ENCODE data around the gene USH1C. TPM values are rescaled to one million over a fixed set of nuclear protein-coding genes. Genes with fewer than 3 reads are reported as not detected.
A peak's percentile ranks its signal among the peaks of the same experiment; 100 is the strongest.

Gene USH1C
- polyA plus RNA-seq, 3 donors = not detected

DNA sequence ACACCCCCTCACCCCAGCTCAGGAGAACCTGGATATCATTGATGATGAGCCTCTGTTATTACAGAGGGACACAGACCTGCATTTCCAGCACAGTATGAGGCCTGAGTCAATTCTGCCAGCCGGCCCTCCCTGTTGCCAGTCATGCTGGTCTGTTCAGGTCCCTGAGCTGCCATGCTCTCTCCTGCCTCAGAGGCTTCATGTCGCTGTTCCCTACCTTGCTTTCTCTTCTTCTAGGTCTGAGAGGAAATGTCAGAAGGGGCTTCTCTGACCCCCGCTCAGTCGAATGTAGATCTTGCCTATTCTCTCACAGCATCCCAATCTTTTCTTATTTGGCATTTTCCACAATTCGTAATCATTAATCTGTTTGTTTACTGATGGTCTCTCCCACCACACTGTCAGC, 45.7 kb downstream of the USH1C start:
- Histone ChIP-seq H3K27ac (ENCODE audit: low read depth in 1 of 2, low read length in 2 of 2) (no peak overlapping the region), H3K4me3 (replicated peaks in 1 of 3; ENCODE audit: low read depth in 2 of 3, low read length in 3 of 3) (no peak overlapping the region), H3K4me1 (ENCODE audit: control insufficient read depth in 1 of 2, insufficient read depth in 2 of 2, low read length in 2 of 2) (no peaks in the 10 kb centered on the region), H3K4me2 (replicated peaks; ENCODE audit: extremely low read depth, low read length, poor library complexity, severe bottlenecking) (no peak overlapping the region), H3K27me3 (ENCODE audit: control insufficient read depth in 2 of 2, insufficient read depth in 2 of 2, low read length in 2 of 2) (no peaks in the 10 kb centered on the region), H3K79me2 (ENCODE audit: insufficient read depth, low read length) (no peaks in the 10 kb centered on the region), H4K20me1 (ENCODE audit: insufficient read depth, low read length) (no peaks in the 10 kb centered on the region), H3K9ac (ENCODE audit: insufficient read depth, low read length, poor library complexity, severe bottlenecking) (no peak overlapping the region), H2AFZ (ENCODE audit: insufficient read depth, low read depth, low read length, poor library complexity, severe bottlenecking) (no peak overlapping the region), H3K36me3 (replicated peaks in 1 of 2; ENCODE audit: control insufficient read depth in 1 of 2, insufficient read depth in 2 of 2, low read length in 2 of 2) (no peaks in the 10 kb centered on the region), H3K9me3 (replicated peaks in 1 of 2; ENCODE audit: control insufficient read depth in 1 of 2, insufficient read depth in 1 of 2, low read length in 2 of 2) (no peaks in the 10 kb centered on the region)
- H3K9me3 Mint-ChIP-seq = no peaks in the 10 kb centered on the region
- no peak for DNase-seq
- H3K4me3 Mint-ChIP-seq = no peak overlapping the region
- peaks cover 2 to 7% (median 5%) of the 10 kb centered on the region in 3 donors for H3K27me3 Mint-ChIP-seq (ENCODE audit: low read depth in 3 of 3)
- H3K27ac Mint-ChIP-seq = no peak overlapping the region
- peaks cover 2% of the 10 kb centered on the region for H3K4me1 Mint-ChIP-seq
- TF ChIP-seq, protein P1, sequence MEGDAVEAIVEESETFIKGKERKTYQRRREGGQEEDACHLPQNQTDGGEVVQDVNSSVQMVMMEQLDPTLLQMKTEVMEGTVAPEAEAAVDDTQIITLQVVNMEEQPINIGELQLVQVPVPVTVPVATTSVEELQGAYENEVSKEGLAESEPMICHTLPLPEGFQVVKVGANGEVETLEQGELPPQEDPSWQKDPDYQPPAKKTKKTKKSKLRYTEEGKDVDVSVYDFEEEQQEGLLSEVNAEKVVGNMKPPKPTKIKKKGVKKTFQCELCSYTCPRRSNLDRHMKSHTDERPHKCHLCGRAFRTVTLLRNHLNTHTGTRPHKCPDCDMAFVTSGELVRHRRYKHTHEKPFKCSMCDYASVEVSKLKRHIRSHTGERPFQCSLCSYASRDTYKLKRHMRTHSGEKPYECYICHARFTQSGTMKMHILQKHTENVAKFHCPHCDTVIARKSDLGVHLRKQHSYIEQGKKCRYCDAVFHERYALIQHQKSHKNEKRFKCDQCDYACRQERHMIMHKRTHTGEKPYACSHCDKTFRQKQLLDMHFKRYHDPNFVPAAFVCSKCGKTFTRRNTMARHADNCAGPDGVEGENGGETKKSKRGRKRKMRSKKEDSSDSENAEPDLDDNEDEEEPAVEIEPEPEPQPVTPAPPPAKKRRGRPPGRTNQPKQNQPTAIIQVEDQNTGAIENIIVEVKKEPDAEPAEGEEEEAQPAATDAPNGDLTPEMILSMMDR (IDR thresholded peaks at IDR 0.05) = peak; percentile 11
- 72% methylated on average over 2 of the region's 5 CpGs for WGBS (ENCODE audit: insufficient coverage)
- intact Hi-C loops (cut with micrococcal nuclease) = no loop called here
- no peaks in the 10 kb centered on the region for H3K36me3 Mint-ChIP-seq

- TF ChIP-seq, protein P1 (IDR thresholded peaks at IDR 0.05) = no peak
- H3K4me1 ChIP-seq (ENCODE audit: control insufficient read depth in 1 of 2, insufficient read depth in 2 of 2, low read length in 2 of 2) = no peaks in the 10 kb centered on the region
- intact Hi-C loops (cut with micrococcal nuclease) = no loop called here
- Mint-ChIP-seq H3K27ac (no peak overlapping the region), H3K4me1 (peaks cover 2% of the 10 kb centered on the region), H3K9me3 (no peaks in the 10 kb centered on the region), H3K36me3 (no peaks in the 10 kb centered on the region), H3K27me3 (ENCODE audit: low read depth in 3 of 3) (peaks cover 2 to 5% (median 5%) of the 10 kb centered on the region in 3 donors), H3K4me3 (no peak overlapping the region)
- no peak overlapping the region for H3K27ac ChIP-seq (ENCODE audit: low read depth in 1 of 2, low read length in 2 of 2)
- 0% methylated on average over 3 of the region's 4 CpGs for WGBS (ENCODE audit: insufficient coverage)
- H3K9ac ChIP-seq (ENCODE audit: insufficient read depth, low read length, poor library complexity, severe bottlenecking) = no peak overlapping the region
- H3K4me2 ChIP-seq (replicated peaks; ENCODE audit: extremely low read depth, low read length, poor library complexity, severe bottlenecking) = no peak overlapping the region
- H3K36me3 ChIP-seq (replicated peaks in 1 of 2; ENCODE audit: control insufficient read depth in 1 of 2, insufficient read depth in 2 of 2, low read length in 2 of 2) = no peaks in the 10 kb centered on the region
- H3K27me3 ChIP-seq (ENCODE audit: control insufficient read depth in 2 of 2, insufficient read depth in 2 of 2, low read length in 2 of 2) = no peaks in the 10 kb centered on the region
- H4K20me1 ChIP-seq (ENCODE audit: insufficient read depth, low read length) = no peaks in the 10 kb centered on the region
- H3K4me3 ChIP-seq (replicated peaks in 1 of 3; ENCODE audit: low read depth in 2 of 3, low read length in 3 of 3) = no peak overlapping the region
- no peaks in the 10 kb centered on the region for H3K79me2 ChIP-seq (ENCODE audit: insufficient read depth, low read length)
- H2AFZ ChIP-seq (ENCODE audit: insufficient read depth, low read depth, low read length, poor library complexity, severe bottlenecking) = peak overlapping the region; percentile 21
- no peak for DNase-seq
- no peaks in the 10 kb centered on the region for H3K9me3 ChIP-seq (replicated peaks in 1 of 2; ENCODE audit: control insufficient read depth in 1 of 2, insufficient read depth in 1 of 2, low read length in 2 of 2)
These were observed 46.2 kb downstream of the USH1C start for GRCh38 chr11:17498058-17498457.

Measured in CD14-positive monocyte (primary cell).